GM12864 (cell line): Measurements from ENCODE around the gene NEDD1.

Experiments used
- DNase-seq: peaks from one replicate; pipeline ENCODE4 v3.0.0-alpha.2; 2011; ENCODE audit warnings: low read depth
- H3K4me3 ChIP-seq: 2 replicates; pipeline ENCODE4 v1.5.1; 2011; ENCODE audit warnings: mild to moderate bottlenecking, low read depth, low read length, control low read depth
- TF ChIP-seq, protein P1 (sequence below): IDR thresholded peaks from 2 replicates; pipeline ENCODE4 v1.5.1; 2011; ENCODE audit warnings: low read depth, mild to moderate bottlenecking, moderate library complexity, low read length, control low read depth, inconsistent platforms; ENCODE audit errors: missing control alignments

The NEDD1 gene

DNA sequence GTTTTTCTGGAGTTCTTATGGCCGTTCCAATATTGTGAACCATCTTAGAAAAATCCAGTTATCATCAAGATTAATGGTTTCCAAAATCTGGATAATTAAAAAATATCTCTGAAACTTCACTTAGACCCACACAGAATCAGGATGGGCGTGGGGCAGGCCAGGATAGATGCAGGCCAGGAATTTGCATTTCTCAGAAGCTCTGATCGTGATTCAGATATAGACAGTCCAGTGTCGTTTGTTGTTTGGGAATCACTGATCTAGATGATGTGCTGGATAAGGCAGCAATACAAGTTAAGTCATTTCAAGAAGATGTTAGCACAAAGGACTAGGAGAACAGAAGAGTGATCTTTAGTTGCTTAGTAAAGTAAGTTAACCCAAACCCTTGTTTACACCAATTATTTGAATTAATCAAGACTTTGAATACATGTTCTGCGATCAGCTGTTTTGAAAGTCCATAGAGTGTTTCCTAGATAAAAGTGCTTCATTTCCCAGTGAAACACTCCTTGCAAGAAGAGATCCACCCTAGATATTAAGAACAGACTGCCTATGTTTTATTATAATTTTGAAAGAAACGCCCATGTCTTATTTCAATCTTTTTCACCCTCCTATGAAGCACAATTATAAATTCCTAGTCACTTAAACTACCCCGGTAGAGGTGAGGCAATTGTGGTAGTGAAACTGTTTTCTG, 90.9 kb downstream of the NEDD1 start:
- H3K4me3 ChIP-seq: no peak overlapping the region
- TF ChIP-seq, protein P1, sequence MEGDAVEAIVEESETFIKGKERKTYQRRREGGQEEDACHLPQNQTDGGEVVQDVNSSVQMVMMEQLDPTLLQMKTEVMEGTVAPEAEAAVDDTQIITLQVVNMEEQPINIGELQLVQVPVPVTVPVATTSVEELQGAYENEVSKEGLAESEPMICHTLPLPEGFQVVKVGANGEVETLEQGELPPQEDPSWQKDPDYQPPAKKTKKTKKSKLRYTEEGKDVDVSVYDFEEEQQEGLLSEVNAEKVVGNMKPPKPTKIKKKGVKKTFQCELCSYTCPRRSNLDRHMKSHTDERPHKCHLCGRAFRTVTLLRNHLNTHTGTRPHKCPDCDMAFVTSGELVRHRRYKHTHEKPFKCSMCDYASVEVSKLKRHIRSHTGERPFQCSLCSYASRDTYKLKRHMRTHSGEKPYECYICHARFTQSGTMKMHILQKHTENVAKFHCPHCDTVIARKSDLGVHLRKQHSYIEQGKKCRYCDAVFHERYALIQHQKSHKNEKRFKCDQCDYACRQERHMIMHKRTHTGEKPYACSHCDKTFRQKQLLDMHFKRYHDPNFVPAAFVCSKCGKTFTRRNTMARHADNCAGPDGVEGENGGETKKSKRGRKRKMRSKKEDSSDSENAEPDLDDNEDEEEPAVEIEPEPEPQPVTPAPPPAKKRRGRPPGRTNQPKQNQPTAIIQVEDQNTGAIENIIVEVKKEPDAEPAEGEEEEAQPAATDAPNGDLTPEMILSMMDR: no peak
- DNase-seq: no peak

GRCh38 chr12:97003276-97003675, 96.2 kb downstream of the NEDD1 start:
- TF ChIP-seq, protein P1: no peak
- no peak for DNase-seq
- H3K4me3 ChIP-seq: no peak overlapping the region
